ENCODE results near the gene CASK.

Gene CASK

GRCh38 chrX:41470706-41471105, 452.6 kb downstream of the CASK start:
- FAIRE-seq (no peak), DNase-seq (ENCODE audit: insufficient read length) (no peak)

GRCh38 chrX:41468647-41469323, 454.6 kb downstream of the CASK start:
- no peak for TF ChIP-seq POLR2AphosphoS5 (IDR thresholded peaks at IDR 0.05; ENCODE audit: low read depth, low read length)
- TF ChIP-seq TAF1 (IDR thresholded peaks at IDR 0.05; ENCODE audit: borderline replicate concordance, low read depth, low read length) = no peak
- no peak for TF ChIP-seq POLR2A (IDR thresholded peaks at IDR 0.05; ENCODE audit: low read depth, low read length)
- FAIRE-seq = no peak
- DNase-seq (ENCODE audit: insufficient read length) = no peak

More at GRCh38 chrX:41470706-41471105, 452.6 kb downstream of the CASK start:
- TF ChIP-seq POLR2A (IDR thresholded peaks at IDR 0.05; ENCODE audit: low read depth, low read length) (no peak), POLR2AphosphoS5 (IDR thresholded peaks at IDR 0.05; ENCODE audit: low read depth, low read length) (no peak), TAF1 (IDR thresholded peaks at IDR 0.05; ENCODE audit: borderline replicate concordance, low read depth, low read length) (no peak)
